ENCODE measurements around the gene HMG20A. TPM values are rescaled to one million over a fixed set of nuclear protein-coding genes. Genes with fewer than 3 reads are reported as not detected.

Gene HMG20A
- total and polyA plus RNA-seq, 9 of the 15 experiments (the other 6 are each of a cell fraction or from before 2014, with no cell fraction given): 25.0 to 68.1 (median 38.9) TPM

- FAIRE-seq: no peak
- CTCF ChIA-PET (ENCODE audit: low intra/inter-chr PET ratio): interaction anchor here (0.5 kb wide), 1 partner anchor 88 kb away, joined by 3 read pairs; no protein-coding TSS in a partner anchor
- TF ChIP-seq NCOA6 (IDR thresholded peaks at IDR 0.05) (no peak), ZKSCAN3 (CRISPR knock-in tag; IDR thresholded peaks at IDR 0.05) (no peak), RBFOX2 (IDR thresholded peaks at IDR 0.05; ENCODE audit: low read depth, low read length) (no peak), TFE3 (CRISPR knock-in tag; IDR thresholded peaks at IDR 0.05) (no peak), THRB (CRISPR knock-in tag; conservative IDR thresholded peaks at IDR 0.05) (no peak), CHD7 (IDR thresholded peaks at IDR 0.05; ENCODE audit: low read depth, low read length) (no peak), NRF1 (conservative IDR thresholded peaks at IDR 0.05 in 1 of 2, IDR thresholded peaks at IDR 0.05 in 1 of 2) (no peak), C11orf30 (IDR thresholded peaks at IDR 0.05; ENCODE audit: low read depth) (no peak), ZNF668 (CRISPR knock-in tag; IDR thresholded peaks at IDR 0.05) (no peak)
These were observed 9.1 kb upstream of the HMG20A start for GRCh38 chr15:77411619-77411976.

More at GRCh38 chr15:77411619-77411976, 9.1 kb upstream of the HMG20A start:
- BruUV-seq (replicated peaks): no TSS peak
- Histone ChIP-seq H3K36me3 (ENCODE audit: control insufficient read depth, insufficient read depth, low read length) (no peaks in the 10 kb centered on the region), H3K4me3 (no peak overlapping the region), H3K27me3 (ENCODE audit: control insufficient read depth in 2 of 2, insufficient read depth in 2 of 2, low read length in 2 of 2) (no peaks in the 10 kb centered on the region), H3K27ac (ENCODE audit: extremely low read depth, low read depth, low read length) (no peak overlapping the region), H4K20me1 (replicated peaks; ENCODE audit: control insufficient read depth, insufficient read depth, low read length) (0 out of 2 replicates have a peak, but pooled peaks cover 3% of the 10 kb centered on the region), H3K79me2 (ENCODE audit: control insufficient read depth, insufficient read depth, low read length) (peaks cover 82% of the 10 kb centered on the region), H3K9me1 (ENCODE audit: control insufficient read depth, insufficient read depth, low read length) (no peaks in the 10 kb centered on the region), H3K9ac (ENCODE audit: insufficient read depth in 1 of 2, low read depth in 2 of 2, low read length in 2 of 2) (no peak overlapping the region), H3K9me3 (replicated peaks; ENCODE audit: control insufficient read depth, insufficient read depth, low read depth, low read length) (no peaks in the 10 kb centered on the region), H2AFZ (ENCODE audit: low read depth, low read length) (no peak overlapping the region), H3K4me1 (replicated peaks in 1 of 2; ENCODE audit: control insufficient read depth in 2 of 2, insufficient read depth in 2 of 2, low read length in 2 of 2) (peaks cover 19 to 41% of the 10 kb centered on the region in 2 experiments; a peak in 4 of 5 replicates), H3K4me2 (ENCODE audit: insufficient read depth, low read length) (no peak overlapping the region)
- POLR2A ChIA-PET: interaction anchor here (0.7 kb wide), 1 partner anchor 33 kb away, joined by 3 read pairs; no protein-coding TSS in a partner anchor
- intact Hi-C loops (cut with micrococcal nuclease) (no loop called here), in situ Hi-C loops (cut with MboI) (no loop called here)
- no peak for DNase-seq (ENCODE audit: extremely low read depth in 1 of 4, low spot score in 3 of 4)
- no peak for ATAC-seq
- WGBS (ENCODE audit: insufficient coverage, low coverage, missing lambda C conversion rate): 83% methylated on average over 3 of the region's 3 CpGs
